HepG2 (cell line): Measurements from ENCODE around the gene DPYD. TPM values are rescaled to one million over a fixed set of nuclear protein-coding genes. Genes with fewer than 3 reads are reported as not detected.

Source experiments
- ATAC-seq: fragments of 200-7000 bp; cut with Tn5 transposase; 3 replicates; pipeline ENCODE4 v1.9.1; 2020; ENCODE audit warnings: mild to moderate bottlenecking, moderate library complexity
- BruUV-seq: library from RNA; stranded (reverse); fragments of 400-500 nt; replicated peaks from 2 replicates; lab custom pipeline; 2021; lab: Mats Ljungman, UMichigan
- CTCF ChIA-PET: fragments of 300-600 bp; formaldehyde crosslinking; extraction: SDS; loops from one replicate; lab custom pipeline; 2021; ENCODE audit warnings: low total read pairs, inconsistent platforms, low intra/inter-chr PET ratio; lab: Yijun Ruan, JAX
- POLR2A ChIA-PET: fragments of 350-600 bp; sonication (Branson Sonifier 250); formaldehyde crosslinking; loops from one replicate; lab custom pipeline; 2020; ENCODE audit warnings: antibody characterized with exemption, inconsistent platforms; lab: Yijun Ruan, JAX
- DNase-seq: peaks from one replicate; pipeline ENCODE4 v3.0.0-alpha.2; 2015; ENCODE audit warnings: low spot score
- FAIRE-seq: peaks from 3 replicates; lab custom pipeline; 2011; peaks lifted over from hg19 to GRCh38; lab: Jason Lieb, UNC
- H2AFZ ChIP-seq: one replicate; pipeline ENCODE4 v1.6.1; 2011; ENCODE audit warnings: low read length, inconsistent platforms
- H3K27ac ChIP-seq: fragments of 300-600 bp; 3 replicates; pipeline ENCODE4 v1.8.0; 2011; ENCODE audit warnings: mixed run types, mild to moderate bottlenecking, mixed read lengths, low read length, inconsistent platforms; ENCODE audit not compliant: insufficient read depth; ENCODE audit errors: extremely low read length
- H3K27me3 ChIP-seq, 2 experiments: fragments of 200-600 bp in 1 of 2; 2 replicates in 1 of 2; 3 replicates in 1 of 2; pipeline versions ENCODE4 v1.6.0 to v1.8.0; 2011; ENCODE audit warnings: low read length in 2 of 2, mild to moderate bottlenecking in 2 of 2, moderate library complexity in 2 of 2, inconsistent platforms in 1 of 2; ENCODE audit not compliant: insufficient read depth in 2 of 2, control insufficient read depth in 1 of 2
- H3K36me3 ChIP-seq, 2 experiments: fragments of 200-600 bp in 1 of 2; replicated peaks in 1 of 2; 2 replicates in 1 of 2; 3 replicates in 1 of 2; pipeline versions ENCODE4 v1.5.1 to v1.8.0; 2011; ENCODE audit warnings: low read length in 2 of 2, inconsistent platforms in 1 of 2; ENCODE audit not compliant: insufficient read depth in 2 of 2, control insufficient read depth in 1 of 2
- H3K4me1 ChIP-seq: 2 replicates; pipeline ENCODE4 v1.5.1; 2012; ENCODE audit warnings: low read length, inconsistent platforms; ENCODE audit not compliant: insufficient read depth
- H3K4me2 ChIP-seq: 2 replicates; pipeline ENCODE4 v1.6.0; 2011; ENCODE audit warnings: low read depth, low read length, inconsistent platforms
- H3K4me3 ChIP-seq, 3 experiments: fragments of 200-600 bp in 1 of 3; sonication (generic), shearing (Covaris generic) in 1 of 3; replicated peaks in 1 of 3; 2 replicates each; pipeline ENCODE4 v1.5.1; 2011 to 2016; ENCODE audit warnings: low read length in 3 of 3, inconsistent platforms in 2 of 3, low read depth in 2 of 3, mild to moderate bottlenecking in 2 of 3, control low read depth in 1 of 3, mixed read lengths in 1 of 3; ENCODE audit not compliant: insufficient read depth in 1 of 3
- H3K79me2 ChIP-seq: one replicate; pipeline ENCODE4 v1.6.1; 2011; ENCODE audit warnings: low read length, inconsistent platforms; ENCODE audit not compliant: insufficient read depth
- H3K9ac ChIP-seq: 2 replicates; pipeline ENCODE4 v1.6.0; 2011; ENCODE audit warnings: mild to moderate bottlenecking, low read depth, low read length, inconsistent platforms; ENCODE audit not compliant: insufficient read depth
- H3K9me3 ChIP-seq: 2 replicates; pipeline ENCODE4 v1.5.1; 2012; ENCODE audit warnings: mild to moderate bottlenecking, low read length
- H4K20me1 ChIP-seq: 2 replicates; pipeline ENCODE4 v1.6.0; 2011; ENCODE audit warnings: inconsistent platforms, mild to moderate bottlenecking, low read length, moderate library complexity; ENCODE audit not compliant: insufficient read depth
- FIP1L1 ChIP-seq: fragments of 200-400 bp; formaldehyde crosslinking; IDR thresholded peaks from 2 replicates; pipeline ENCODE4 v1.6.1; 2018; ENCODE audit warnings: low read depth, mild to moderate bottlenecking, low read length, moderate library complexity, borderline replicate concordance; ENCODE audit not compliant: insufficient read depth
- MIER3 ChIP-seq: IDR thresholded peaks from 2 replicates; pipeline ENCODE4 v1.6.1; 2016; ENCODE audit warnings: missing compliant biosample characterization, borderline replicate concordance
- NAIF1 ChIP-seq: sonication (generic); formaldehyde crosslinking; IDR thresholded peaks from 2 replicates; pipeline ENCODE4 v1.5.0; 2020; ENCODE audit warnings: mild to moderate bottlenecking, missing genetic modification reagents, borderline replicate concordance
- NFATC3 ChIP-seq: sonication (generic); formaldehyde crosslinking; IDR thresholded peaks from 2 replicates; pipeline ENCODE4 v1.5.1; 2020; ENCODE audit warnings: mild to moderate bottlenecking, missing genetic modification reagents
- NFYC ChIP-seq: IDR thresholded peaks from 2 replicates; pipeline ENCODE4 v1.6.1; 2016; ENCODE audit warnings: missing genetic modification reagents, missing compliant biosample characterization
- PAWR ChIP-seq: sonication (generic); formaldehyde crosslinking; IDR thresholded peaks from 2 replicates; pipeline ENCODE4 v1.4.0; 2020; ENCODE audit warnings: missing genetic modification reagents, mild to moderate bottlenecking, borderline replicate concordance
- RFX3 ChIP-seq: IDR thresholded peaks from 2 replicates; pipeline ENCODE4 v1.6.1; 2016; ENCODE audit warnings: missing biosample characterization, missing genetic modification reagents
- SP1 ChIP-seq, 2 experiments: fragments of 450-650 bp in 1 of 2; sonication (generic) in 1 of 2; formaldehyde crosslinking in 1 of 2; IDR thresholded peaks; 2 replicates each; pipeline versions ENCODE4 v1.4.0 to v1.6.1; 2016 to 2020; ENCODE audit warnings: missing genetic modification reagents in 1 of 2
- ZBTB37 ChIP-seq: sonication (generic); formaldehyde crosslinking; IDR thresholded peaks from 2 replicates; pipeline ENCODE4 v1.4.0; 2020; ENCODE audit warnings: mild to moderate bottlenecking, missing genetic modification reagents
- ZNF280B ChIP-seq: sonication (generic); formaldehyde crosslinking; IDR thresholded peaks from 2 replicates; pipeline ENCODE4 v1.5.0; 2020; ENCODE audit warnings: missing genetic modification reagents, mild to moderate bottlenecking, borderline replicate concordance
- ZNF343 ChIP-seq: sonication (generic); formaldehyde crosslinking; IDR thresholded peaks from 2 replicates; pipeline ENCODE4 v1.4.0; 2020; ENCODE audit warnings: mild to moderate bottlenecking, missing genetic modification reagents
- ZNF878 ChIP-seq: sonication (generic); formaldehyde crosslinking; IDR thresholded peaks from 2 replicates; pipeline ENCODE4 v1.8.1; 2023; ENCODE audit warnings: mild to moderate bottlenecking, missing genetic modification reagents, moderate library complexity
- WGBS: methylation state at CpG from one replicate; pipeline ENCODE4 v1.1.6; 2017; ENCODE audit warnings: low lambda C conversion rate; 5-methylcytosine and 5-hydroxymethylcytosine counted together
- in situ Hi-C: cut with HindIII; loops from 2 replicates; pipeline ENCODE4 v1.10.0; 2017; ENCODE audit warnings: low pct_unique_long_range_greater_than_20kb; ENCODE audit not compliant: extremely low pct_ligation_motif_present
- intact Hi-C: fragments of 100-400 bp; cut with micrococcal nuclease; formaldehyde crosslinking; loops from one replicate; pipeline ENCODE4 v1.10.0; 2022; ENCODE audit not compliant: unreplicated experiment
- polyA plus RNA-seq, 8 experiments: library from polyadenylated mRNA; depleted of rRNA in 3 of 8; stranded (reverse) in 7 of 8; unstranded in 1 of 8; fragments of >200 nt; fragmentation: Illumina TruSeq in 4 of 8; extraction: Trizol in 4 of 8; gene quantifications; 2 replicates each; pipeline versions ENCODE4 v1.2.1 to v1.2.3, GENCODE V29; 2011 to 2016; ENCODE audit warnings: low read depth in 4 of 8, missing spikeins in 1 of 8, mixed read lengths in 1 of 8; ENCODE audit not compliant: insufficient read depth in 1 of 8
- total RNA-seq, 5 experiments: library from RNA; depleted of rRNA; stranded (reverse); fragments of >200 nt; fragmentation: Illumina TruSeq; extraction: Trizol; gene quantifications; 2 replicates each; pipeline ENCODE4 v1.2.3, GENCODE V29; 2016; ENCODE audit warnings: low read depth in 1 of 5
- TF ChIP-seq, protein P1 (sequence below): conservative IDR thresholded peaks from 2 replicates; pipeline ENCODE4 v1.6.1; 2018; ENCODE audit warnings: missing genetic modification reagents

DPYD gene
- total and polyA plus RNA-seq, 2 of the 13 experiments (the other 11 are each of a cell fraction or from before 2014, with no cell fraction given): 1.3 to 3.4 TPM

- no peak for FAIRE-seq
- TF ChIP-seq, protein P1, sequence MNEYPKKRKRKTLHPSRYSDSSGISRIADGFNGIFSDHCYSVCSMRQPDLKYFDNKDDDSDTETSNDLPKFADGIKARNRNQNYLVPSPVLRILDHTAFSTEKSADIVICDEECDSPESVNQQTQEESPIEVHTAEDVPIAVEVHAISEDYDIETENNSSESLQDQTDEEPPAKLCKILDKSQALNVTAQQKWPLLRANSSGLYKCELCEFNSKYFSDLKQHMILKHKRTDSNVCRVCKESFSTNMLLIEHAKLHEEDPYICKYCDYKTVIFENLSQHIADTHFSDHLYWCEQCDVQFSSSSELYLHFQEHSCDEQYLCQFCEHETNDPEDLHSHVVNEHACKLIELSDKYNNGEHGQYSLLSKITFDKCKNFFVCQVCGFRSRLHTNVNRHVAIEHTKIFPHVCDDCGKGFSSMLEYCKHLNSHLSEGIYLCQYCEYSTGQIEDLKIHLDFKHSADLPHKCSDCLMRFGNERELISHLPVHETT (CRISPR knock-in tag): no peak
- TF ChIP-seq SP1 (IDR thresholded peaks at IDR 0.05) (no peak), SP1 (CRISPR knock-in tag; IDR thresholded peaks at IDR 0.05) (no peak), ZNF343 (CRISPR knock-in tag) (no peak), NFATC3 (CRISPR knock-in tag) (no peak), MIER3 (CRISPR knock-in tag) (no peak), PAWR (no peak), NAIF1 (no peak), RFX3 (no peak), ZNF878 (no peak), ZBTB37 (no peak), FIP1L1 (no peak), NFYC (no peak), ZNF280B (no peak)
- TF ChIP-seq, all 625 proteins: peak for 0
- intact Hi-C loops: no loop called here
- H3K36me3 ChIP-seq: no peaks in the 10 kb centered on the region
- no peak for DNase-seq
- WGBS: 80% methylated on average over 8 of the region's 8 CpGs
- no peaks in the 10 kb centered on the region for H3K27me3 ChIP-seq
- no peak overlapping the region for H3K4me3 ChIP-seq
- ChIA-PET POLR2A (no interaction called here), CTCF (no interaction called here)
- in situ Hi-C loops: no loop called here
- H3K4me1 ChIP-seq: peaks cover 4% of the 10 kb centered on the region; the same call in 1 of the 2 replicates
- H3K9me3 ChIP-seq: no peaks in the 10 kb centered on the region
- no peak for ATAC-seq
- H3K9ac ChIP-seq: no peak overlapping the region
- no peak overlapping the region for H3K27ac ChIP-seq
- no peaks in the 10 kb centered on the region for H4K20me1 ChIP-seq
- H3K4me2 ChIP-seq: no peak overlapping the region
- no TSS peak for BruUV-seq
- no peak overlapping the region for H2AFZ ChIP-seq
- no peaks in the 10 kb centered on the region for H3K79me2 ChIP-seq
These were observed 9.3 kb downstream of the DPYD start for GRCh38 chr1:97911266-97912215.
